Measurements from ENCODE around the gene PDE1A. TPM values are rescaled to one million over a fixed set of nuclear protein-coding genes. Genes with fewer than 3 reads are reported as not detected.
A peak's percentile ranks its signal among the peaks of the same experiment; 100 is the strongest.

PDE1A gene
- total RNA-seq, 4 donors from 2014 or later: 2.3 to 9.2 (median 3.2) TPM

DNA sequence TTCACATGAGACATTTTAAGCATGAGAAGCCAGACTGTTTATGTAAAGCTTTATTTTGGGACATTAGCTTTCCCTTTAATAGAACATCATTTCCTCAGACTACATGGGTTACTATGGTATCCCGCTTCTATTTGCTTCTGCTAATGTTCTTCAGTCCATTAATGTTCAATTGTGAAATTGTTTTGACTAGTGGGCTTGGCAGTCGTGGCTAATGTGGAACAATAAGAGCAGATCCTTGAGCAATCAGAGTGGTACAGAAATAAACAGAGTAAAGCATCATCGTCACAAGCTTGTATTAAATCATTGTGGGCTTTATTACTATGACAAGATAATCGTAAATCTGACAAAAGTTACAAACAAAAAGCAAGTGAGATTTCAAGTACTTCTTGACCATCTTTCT, 60.2 kb downstream of the PDE1A start:
- Histone ChIP-seq H3K4me3 (no peak overlapping the region), H3K27me3 (no peaks in the 10 kb centered on the region), H3K27ac (peak overlapping the region in 3 of 4 donors; percentile 39 to 55 (median 49)), H3K9me3 (no peaks in the 10 kb centered on the region), H3K4me1 (peaks cover 0 to 40% (median 8%) of the 10 kb centered on the region in 3 donors), H3K36me3 (no peaks in the 10 kb centered on the region)
- DNase-seq: no peak
- TF ChIP-seq POLR2A (IDR thresholded peaks at IDR 0.05): no peak
- TF ChIP-seq, protein P1, sequence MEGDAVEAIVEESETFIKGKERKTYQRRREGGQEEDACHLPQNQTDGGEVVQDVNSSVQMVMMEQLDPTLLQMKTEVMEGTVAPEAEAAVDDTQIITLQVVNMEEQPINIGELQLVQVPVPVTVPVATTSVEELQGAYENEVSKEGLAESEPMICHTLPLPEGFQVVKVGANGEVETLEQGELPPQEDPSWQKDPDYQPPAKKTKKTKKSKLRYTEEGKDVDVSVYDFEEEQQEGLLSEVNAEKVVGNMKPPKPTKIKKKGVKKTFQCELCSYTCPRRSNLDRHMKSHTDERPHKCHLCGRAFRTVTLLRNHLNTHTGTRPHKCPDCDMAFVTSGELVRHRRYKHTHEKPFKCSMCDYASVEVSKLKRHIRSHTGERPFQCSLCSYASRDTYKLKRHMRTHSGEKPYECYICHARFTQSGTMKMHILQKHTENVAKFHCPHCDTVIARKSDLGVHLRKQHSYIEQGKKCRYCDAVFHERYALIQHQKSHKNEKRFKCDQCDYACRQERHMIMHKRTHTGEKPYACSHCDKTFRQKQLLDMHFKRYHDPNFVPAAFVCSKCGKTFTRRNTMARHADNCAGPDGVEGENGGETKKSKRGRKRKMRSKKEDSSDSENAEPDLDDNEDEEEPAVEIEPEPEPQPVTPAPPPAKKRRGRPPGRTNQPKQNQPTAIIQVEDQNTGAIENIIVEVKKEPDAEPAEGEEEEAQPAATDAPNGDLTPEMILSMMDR (IDR thresholded peaks at IDR 0.05): no peak
- intact Hi-C loops (cut with DNase I): no loop called here
- 36 to 42% methylated on average over 4 of the region's 4 CpGs for WGBS, 2 donors

- H3K27me3 ChIP-seq: no peaks in the 10 kb centered on the region
- TF ChIP-seq, protein P1 (IDR thresholded peaks at IDR 0.05): no peak
- TF ChIP-seq POLR2A (IDR thresholded peaks at IDR 0.05): no peak
- intact Hi-C loops (cut with DNase I): no loop called here
- no peaks in the 10 kb centered on the region for H3K36me3 ChIP-seq
- no peak for DNase-seq
- H3K9me3 ChIP-seq: no peaks in the 10 kb centered on the region
- H3K27ac ChIP-seq: peak overlapping the region in 3 of 4 donors; percentile 39 to 66 (median 66)
- no peak overlapping the region for H3K4me3 ChIP-seq
- peaks cover 0 to 37% (median 7%) of the 10 kb centered on the region in 3 donors for H3K4me1 ChIP-seq
- WGBS, 2 donors: 73 to 74% methylated on average over 3 of the region's 3 CpGs
Observed at GRCh38 chr2:182365855-182366254, 61.0 kb downstream of the PDE1A start.

GRCh38 chr2:182361477-182361876, 65.4 kb downstream of the PDE1A start:
- WGBS, 2 donors: 73 to 87% methylated on average over 1 of the region's 1 CpG
- DNase-seq: no peak
- Histone ChIP-seq H3K36me3 (no peaks in the 10 kb centered on the region), H3K4me1 (peaks cover 0 to 25% (median 3%) of the 10 kb centered on the region in 3 donors), H3K4me3 (no peak overlapping the region), H3K9me3 (no peaks in the 10 kb centered on the region), H3K27ac (no peak overlapping the region), H3K27me3 (no peaks in the 10 kb centered on the region)
- TF ChIP-seq, protein P1 (IDR thresholded peaks at IDR 0.05): no peak
- no peak for TF ChIP-seq POLR2A (IDR thresholded peaks at IDR 0.05)
- intact Hi-C loops (cut with DNase I): no loop called here

GRCh38 chr2:182360663-182361260, 66.1 kb downstream of the PDE1A start:
- H3K27me3 ChIP-seq: no peaks in the 10 kb centered on the region
- H3K9me3 ChIP-seq: no peaks in the 10 kb centered on the region
- DNase-seq: no peak
- no peak for TF ChIP-seq POLR2A (IDR thresholded peaks at IDR 0.05)
- TF ChIP-seq, protein P1 (IDR thresholded peaks at IDR 0.05): no peak
- WGBS, 2 donors: 78 to 83% methylated on average over 2 of the region's 2 CpGs
- peaks cover 0 to 23% (median 3%) of the 10 kb centered on the region in 3 donors for H3K4me1 ChIP-seq
- no peak overlapping the region for H3K4me3 ChIP-seq
- H3K27ac ChIP-seq: peak overlapping the region in 3 of 4 donors; percentile 37 to 74 (median 66)
- intact Hi-C loops (cut with DNase I): no loop called here
- no peaks in the 10 kb centered on the region for H3K36me3 ChIP-seq

DNA sequence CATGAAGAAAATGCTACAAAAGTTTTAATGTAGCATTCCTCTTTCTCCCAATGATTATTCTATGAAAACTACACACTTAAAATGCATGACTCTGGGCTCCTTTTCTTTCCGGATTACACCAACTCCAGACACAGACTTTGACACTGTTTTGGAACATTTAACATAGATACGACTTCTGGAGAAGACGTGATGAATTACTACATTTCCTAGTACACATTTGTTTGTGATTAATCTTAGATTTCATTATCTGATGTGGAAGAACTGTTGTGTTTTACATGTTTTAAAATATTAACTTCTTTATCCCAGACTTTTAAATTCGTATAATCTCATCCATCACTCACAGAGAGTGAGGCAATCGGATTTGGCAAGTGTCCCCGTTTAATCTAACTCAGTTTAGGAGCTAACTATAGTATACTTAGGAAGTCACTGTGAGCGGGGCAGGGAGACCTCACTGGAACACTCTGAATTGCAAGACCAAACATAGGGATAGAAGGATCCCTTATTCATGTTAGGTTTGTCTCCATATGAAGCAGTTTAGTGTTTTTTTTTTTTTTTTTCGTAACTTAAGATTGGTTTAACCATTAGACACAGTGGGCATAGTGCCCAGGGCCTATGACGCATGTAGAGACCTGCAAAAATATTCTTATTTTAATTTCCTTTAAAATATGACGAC, 66.7 kb downstream of the PDE1A start:
- Histone ChIP-seq H3K9me3 (no peaks in the 10 kb centered on the region), H3K36me3 (no peaks in the 10 kb centered on the region), H3K4me1 (peaks cover 0 to 21% (median 3%) of the 10 kb centered on the region in 3 donors), H3K27ac (peak overlapping the region; percentile 8 to 74 (median 62)), H3K27me3 (no peaks in the 10 kb centered on the region), H3K4me3 (peak overlapping the region in 1 of 4 donors; percentile 11)
- WGBS, 2 donors: 19 to 24% methylated on average over 10 of the region's 10 CpGs
- intact Hi-C loops (cut with DNase I): no loop called here
- TF ChIP-seq POLR2A (IDR thresholded peaks at IDR 0.05): no peak
- TF ChIP-seq, protein P1 (IDR thresholded peaks at IDR 0.05): no peak
- DNase-seq: no peak

Data from esophagus squamous epithelium (tissue), 5 donors.